ENCODE results near the gene XPNPEP1.

DNA sequence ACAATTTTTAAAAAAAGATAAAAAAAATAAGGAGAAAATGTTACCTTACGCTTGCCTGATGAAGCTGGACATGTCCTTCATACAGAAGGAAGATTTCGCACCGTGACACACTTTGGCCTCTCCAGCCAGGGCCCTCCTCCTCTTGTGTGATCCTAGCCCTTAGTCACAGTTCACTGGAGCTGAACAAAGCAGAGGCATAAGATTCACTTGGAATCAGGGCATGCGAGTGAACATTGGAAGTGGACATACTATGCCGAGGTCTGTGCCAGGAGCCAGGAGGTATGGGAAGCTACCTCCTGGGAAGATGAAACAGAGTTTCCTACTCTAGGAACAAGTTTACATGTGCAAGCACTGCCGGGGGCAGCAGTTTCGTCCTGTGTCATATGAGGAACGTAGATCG is 91.5 kb downstream of the XPNPEP1 start:
- TF ChIP-seq POLR2AphosphoS5 (IDR thresholded peaks at IDR 0.05) (no peak), POLR2A (IDR thresholded peaks at IDR 0.05) (no peak)
